SHP77 (cell line): ENCODE results near the gene KLHDC9.
"Not testable (repeated sequence)": the region's sequence is repeated elsewhere in the genome, so short reads cannot be mapped to it uniquely, and the experiment has no call there.

ENCODE experiments used
- DNase-seq, 2 experiments: peaks; one replicate each; lab custom pipeline; 2025; lab: John Stamatoyannopoulos, UW

Gene KLHDC9

GRCh38 chr1:161096530-161096929 lies 1.6 kb upstream of the KLHDC9 start:
- no peak for DNase-seq

DNA sequence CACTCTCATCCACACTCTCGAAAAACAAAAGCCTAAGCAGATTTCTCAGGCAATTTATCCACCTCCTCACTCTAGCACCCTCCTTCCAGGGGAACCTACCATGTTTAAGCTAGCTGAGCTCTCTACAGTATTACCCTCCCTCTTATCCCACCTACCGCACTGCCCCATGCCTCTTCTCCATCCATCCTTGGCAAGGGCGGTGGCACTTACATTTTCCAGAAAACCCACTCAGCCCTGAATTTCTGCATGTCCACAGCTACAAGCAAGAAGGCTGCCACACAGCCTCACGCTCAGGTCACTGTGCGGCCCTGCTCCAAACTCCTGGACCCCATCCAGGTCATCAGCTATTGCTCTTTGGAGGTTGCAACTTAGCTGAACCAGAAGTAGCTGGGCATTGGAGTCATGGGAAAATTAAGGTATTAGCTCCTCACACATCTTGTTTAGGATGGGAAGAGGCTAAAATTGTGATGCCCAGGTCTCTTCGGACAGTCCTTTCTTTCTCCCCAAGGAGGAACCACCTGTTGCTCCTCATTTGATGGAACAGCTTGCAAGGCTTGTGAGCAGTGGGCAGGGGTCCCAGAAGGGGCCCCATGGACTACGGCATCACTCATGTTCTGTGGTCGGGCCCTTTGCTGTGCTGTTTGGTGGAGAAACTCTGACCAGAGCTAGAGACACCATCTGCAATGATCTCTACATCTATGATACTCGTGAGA lies 1.1 kb downstream of the KLHDC9 start:
- DNase-seq: no peak

- DNase-seq: no peak
Observed at GRCh38 chr1:161100556-161100955, 2.4 kb downstream of the KLHDC9 start.

- no peak for DNase-seq
Observed at GRCh38 chr1:161106431-161106830, 8.3 kb downstream of the KLHDC9 start.

- no peak for DNase-seq
Observed at GRCh38 chr1:161111117-161111516, 13.0 kb downstream of the KLHDC9 start.

DNA sequence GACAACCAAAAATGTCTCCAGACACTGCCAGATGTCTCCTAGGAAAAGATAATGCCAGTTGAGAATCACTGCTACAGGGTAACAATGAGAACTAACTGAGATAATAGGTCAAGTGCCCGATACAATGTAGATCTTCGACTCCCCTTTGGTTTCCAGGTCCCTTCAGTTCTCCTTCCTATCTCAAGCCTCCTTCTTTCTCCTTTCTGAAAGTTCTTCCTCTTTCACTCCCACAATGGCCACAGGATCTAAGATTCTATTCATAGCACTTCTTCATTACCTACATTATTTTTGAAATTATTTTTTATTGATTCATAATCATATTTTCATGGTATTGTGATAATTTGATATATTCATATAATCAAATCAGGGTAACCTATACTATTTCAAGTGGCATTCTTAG lies 13.4 kb downstream of the KLHDC9 start:
- DNase-seq: no peak

GRCh38 chr1:161113915-161114314 lies 15.8 kb downstream of the KLHDC9 start:
- DNase-seq: no peak

- DNase-seq: no peak
Observed at GRCh38 chr1:161114556-161114955, 16.4 kb downstream of the KLHDC9 start.

- DNase-seq: no peak
Observed at GRCh38 chr1:161115132-161115711, 17.1 kb downstream of the KLHDC9 start.

DNA sequence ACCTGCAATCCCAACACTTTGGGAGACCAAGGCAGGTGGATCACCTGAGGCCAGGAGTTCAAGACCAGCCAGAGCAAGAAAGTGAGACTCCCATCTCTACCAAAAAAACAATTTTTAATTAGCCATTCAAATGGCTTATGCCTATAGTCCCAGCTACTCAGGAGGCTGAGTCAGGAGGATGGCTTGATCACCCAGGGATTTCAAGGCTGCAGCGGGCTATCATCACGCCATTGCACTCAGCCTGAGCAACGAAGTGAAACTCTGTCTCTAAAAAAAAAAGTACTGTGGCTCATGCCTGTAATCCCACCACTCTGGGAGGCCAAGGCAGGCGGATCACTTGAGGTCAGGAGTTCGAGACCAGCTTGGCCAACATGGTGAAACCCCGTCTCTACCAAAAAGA lies 17.8 kb downstream of the KLHDC9 start:
- not testable (repeated sequence) for DNase-seq

- DNase-seq: peak; percentile 66 to 91
Observed at GRCh38 chr1:161117759-161118581, 19.8 kb downstream of the KLHDC9 start, which contains the start of the genes NIT1 and PFDN2. Gene NIT1 (plus strand): TSS chr1:161118105. CDS start chr1:161118177, 72 bp downstream. Gene PFDN2 (minus strand): TSS chr1:161118037. CDS start chr1:161118026, 11 bp downstream.

DNA sequence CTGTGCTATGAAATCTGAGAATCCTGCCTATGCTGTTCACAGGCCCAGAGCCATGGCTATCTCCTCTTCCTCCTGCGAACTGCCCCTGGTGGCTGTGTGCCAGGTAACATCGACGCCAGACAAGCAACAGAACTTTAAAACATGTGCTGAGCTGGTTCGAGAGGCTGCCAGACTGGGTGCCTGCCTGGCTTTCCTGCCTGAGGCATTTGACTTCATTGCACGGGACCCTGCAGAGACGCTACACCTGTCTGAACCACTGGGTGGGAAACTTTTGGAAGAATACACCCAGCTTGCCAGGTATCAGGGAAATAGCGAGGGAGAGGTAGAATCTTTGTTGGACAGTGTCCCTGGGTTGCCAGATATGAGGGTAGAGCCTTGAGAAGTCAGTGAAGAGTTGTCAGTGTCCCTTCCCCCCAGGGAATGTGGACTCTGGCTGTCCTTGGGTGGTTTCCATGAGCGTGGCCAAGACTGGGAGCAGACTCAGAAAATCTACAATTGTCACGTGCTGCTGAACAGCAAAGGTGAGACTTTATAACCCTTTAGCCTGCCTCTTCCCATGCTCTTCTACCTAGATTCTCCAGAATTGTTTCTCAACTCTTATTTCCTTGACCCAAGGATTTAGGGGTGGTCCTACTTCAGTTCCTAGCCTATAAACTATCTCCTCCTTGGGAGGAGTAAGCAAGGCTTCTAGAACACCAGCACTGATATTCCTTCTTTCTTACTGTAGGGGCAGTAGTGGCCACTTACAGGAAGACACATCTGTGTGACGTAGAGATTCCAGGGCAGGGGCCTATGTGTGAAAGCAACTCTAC lies 21.1 kb downstream of the KLHDC9 start:
- DNase-seq: no peak

GRCh38 chr1:161121042-161121650 lies 23.0 kb downstream of the KLHDC9 start:
- no peak for DNase-seq

- no peak for DNase-seq
Observed at GRCh38 chr1:161121834-161122233, 23.7 kb downstream of the KLHDC9 start.

GRCh38 chr1:161122967-161123366 lies 24.8 kb downstream of the KLHDC9 start:
- DNase-seq: no peak

DNA sequence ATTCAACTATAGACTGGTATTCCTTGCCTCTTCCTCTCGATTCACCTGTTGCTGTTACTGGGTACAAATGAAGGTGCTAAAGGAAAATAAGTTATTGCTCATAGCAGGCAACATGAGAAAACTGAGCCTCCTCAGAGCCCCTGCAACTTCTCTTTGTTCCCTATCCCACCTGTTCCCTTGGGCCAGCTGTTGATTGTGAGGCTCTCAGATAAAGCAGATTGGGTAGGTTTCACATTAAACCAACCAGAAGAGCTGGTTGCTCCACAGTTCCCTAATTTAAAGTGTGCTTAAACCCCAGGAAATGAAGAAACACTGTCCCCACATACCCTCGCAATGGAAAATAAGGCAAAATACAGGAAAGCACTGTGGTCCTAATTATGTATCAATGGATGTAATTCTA lies 29.5 kb downstream of the KLHDC9 start:
- DNase-seq: no peak

GRCh38 chr1:161128591-161129420 lies 30.6 kb downstream of the KLHDC9 start:
- DNase-seq: no peak

DNA sequence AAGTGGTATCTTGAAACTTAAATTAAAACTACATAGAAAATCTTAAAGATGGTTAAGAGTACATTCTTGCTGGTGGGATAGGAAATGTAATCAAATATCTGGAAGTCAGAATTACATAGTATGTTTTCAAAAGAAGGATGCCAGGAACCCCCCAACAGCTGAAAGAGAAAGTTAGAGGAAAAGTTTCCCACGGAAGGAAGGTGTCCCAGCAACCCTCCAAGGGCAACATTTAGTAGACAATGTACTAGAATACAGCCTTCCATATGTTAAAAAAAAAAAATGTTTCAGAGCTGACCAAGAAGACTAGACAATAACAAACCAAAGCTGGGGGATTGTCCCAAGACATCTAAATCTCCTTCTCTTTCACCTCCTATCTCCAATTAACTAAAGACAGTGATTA lies 32.1 kb downstream of the KLHDC9 start:
- no peak for DNase-seq

GRCh38 chr1:161131523-161132409 lies 33.6 kb downstream of the KLHDC9 start:
- no peak for DNase-seq
